ENCODE data around the gene CENPU. TPM values are rescaled to one million over a fixed set of nuclear protein-coding genes. Genes with fewer than 3 reads are reported as not detected.

Gene CENPU
- total and polyA plus RNA-seq, 2 experiments from 2014 or later = 88.3 to 186 TPM

GRCh38 chr4:184649026-184649970 is 84.6 kb downstream of the CENPU start, which contains the start of the genes CASP3 and PRIMPOL:
Gene CASP3 (minus strand): TSS chr4:184649447. CDS start chr4:184638453, 10,994 bp downstream.
Gene PRIMPOL (plus strand): TSS chr4:184649738. CDS start chr4:184657141, 7,403 bp downstream.
- peak within 1 kb of the TSS; percentile 91 for H3K27ac ChIP-seq (ENCODE audit: low read depth)
- DNase-seq (ENCODE audit: low spot score) = peak; percentile 96
- H3K4me3 Mint-ChIP-seq = peak within 1 kb of the TSS; percentile 86
- peaks cover 67% of the 10 kb centered on the region for H3K4me1 ChIP-seq (ENCODE audit: insufficient read depth)
- peak; percentile 81 for ATAC-seq
- H3K27ac Mint-ChIP-seq = peak within 1 kb of the TSS; percentile 98
- peak within 1 kb of the TSS; percentile 94 for H3K4me2 ChIP-seq
- no peaks in the 10 kb centered on the region for H3K27me3 ChIP-seq (ENCODE audit: insufficient read depth)
- peak within 1 kb of the TSS; percentile 82 for H3K4me3 ChIP-seq
- peaks cover 8% of the 10 kb centered on the region for H3K27me3 Mint-ChIP-seq (ENCODE audit: insufficient read depth, low read depth, poor library complexity)
- peaks cover 28% of the 10 kb centered on the region for H4K20me1 ChIP-seq (replicated peaks; ENCODE audit: insufficient read depth)
- H2AFZ ChIP-seq = peak within 1 kb of the TSS; percentile 91
- H3K9me2 ChIP-seq (ENCODE audit: insufficient read depth) = no peaks in the 10 kb centered on the region
- TF ChIP-seq CTCF (conservative IDR thresholded peaks at IDR 0.05; ENCODE audit: low read depth in 2 of 2) = peak in 1 of 2 experiments; percentile 25; a peak in 1 of 4 replicates
- TF ChIP-seq POLR2AphosphoS5 (IDR thresholded peaks at IDR 0.05; ENCODE audit: low read depth) = peak; percentile 93
- no peak for TF ChIP-seq NANOG (IDR thresholded peaks at IDR 0.05; ENCODE audit: borderline replicate concordance)
- H3F3A ChIP-seq (replicated peaks; ENCODE audit: low read depth) = no peaks in the 10 kb centered on the region
- H3K36me3 ChIP-seq (ENCODE audit: insufficient read depth) = no peaks in the 10 kb centered on the region
- peaks cover 47% of the 10 kb centered on the region for H3K79me2 ChIP-seq (replicated peaks; ENCODE audit: insufficient read depth)
- H3K9me3 Mint-ChIP-seq = no peaks in the 10 kb centered on the region; the same call in 2 of the 3 replicates
- peaks cover 26% of the 10 kb centered on the region for H3K36me3 Mint-ChIP-seq (ENCODE audit: low read depth)
- H3K4me1 Mint-ChIP-seq = peaks cover 57% of the 10 kb centered on the region

- H2AFZ ChIP-seq = no peak overlapping the region
- Mint-ChIP-seq H3K4me3 (peak overlapping the region; percentile 84), H3K27me3 (ENCODE audit: insufficient read depth, low read depth, poor library complexity) (peaks cover 8% of the 10 kb centered on the region), H3K36me3 (ENCODE audit: low read depth) (peaks cover 28% of the 10 kb centered on the region), H3K27ac (peak overlapping the region; percentile 82), H3K4me1 (peaks cover 59% of the 10 kb centered on the region), H3K9me3 (no peaks in the 10 kb centered on the region; the same call in 2 of the 3 replicates)
- H3K27me3 ChIP-seq (ENCODE audit: insufficient read depth) = no peaks in the 10 kb centered on the region
- H3K4me3 ChIP-seq = peak overlapping the region; percentile 82
- peaks cover 68% of the 10 kb centered on the region for H3K4me1 ChIP-seq (ENCODE audit: insufficient read depth)
- peak overlapping the region; percentile 84 for H3K27ac ChIP-seq (ENCODE audit: low read depth)
- peak; percentile 54 for DNase-seq (ENCODE audit: low spot score)
- no peaks in the 10 kb centered on the region for H3K9me2 ChIP-seq (ENCODE audit: insufficient read depth)
- TF ChIP-seq CREB1 (CRISPR knock-in tag; IDR thresholded peaks at IDR 0.05; ENCODE audit: low read depth) (no peak), CTCF (conservative IDR thresholded peaks at IDR 0.05; ENCODE audit: low read depth in 2 of 2) (no peak), ZNF114 (CRISPR knock-in tag; IDR thresholded peaks at IDR 0.05) (no peak), ETS1 (IDR thresholded peaks at IDR 0.05) (no peak)
- H3K4me2 ChIP-seq = peak overlapping the region; percentile 94
- ATAC-seq = peak; percentile 18
- H3F3A ChIP-seq (replicated peaks; ENCODE audit: low read depth) = no peaks in the 10 kb centered on the region
- peaks cover 28% of the 10 kb centered on the region for H4K20me1 ChIP-seq (replicated peaks; ENCODE audit: insufficient read depth)
- H3K36me3 ChIP-seq (ENCODE audit: insufficient read depth) = no peaks in the 10 kb centered on the region
- H3K79me2 ChIP-seq (replicated peaks; ENCODE audit: insufficient read depth) = peaks cover 56% of the 10 kb centered on the region
Observed at GRCh38 chr4:184648313-184649025, 85.4 kb downstream of the CENPU start.

Data from GM23338 (cell line).